ENCODE results near the gene CWH43.
"Not testable (repeated sequence)": the region's sequence is repeated elsewhere in the genome, so short reads cannot be mapped to it uniquely, and the experiment has no call there.

CWH43 gene

DNA sequence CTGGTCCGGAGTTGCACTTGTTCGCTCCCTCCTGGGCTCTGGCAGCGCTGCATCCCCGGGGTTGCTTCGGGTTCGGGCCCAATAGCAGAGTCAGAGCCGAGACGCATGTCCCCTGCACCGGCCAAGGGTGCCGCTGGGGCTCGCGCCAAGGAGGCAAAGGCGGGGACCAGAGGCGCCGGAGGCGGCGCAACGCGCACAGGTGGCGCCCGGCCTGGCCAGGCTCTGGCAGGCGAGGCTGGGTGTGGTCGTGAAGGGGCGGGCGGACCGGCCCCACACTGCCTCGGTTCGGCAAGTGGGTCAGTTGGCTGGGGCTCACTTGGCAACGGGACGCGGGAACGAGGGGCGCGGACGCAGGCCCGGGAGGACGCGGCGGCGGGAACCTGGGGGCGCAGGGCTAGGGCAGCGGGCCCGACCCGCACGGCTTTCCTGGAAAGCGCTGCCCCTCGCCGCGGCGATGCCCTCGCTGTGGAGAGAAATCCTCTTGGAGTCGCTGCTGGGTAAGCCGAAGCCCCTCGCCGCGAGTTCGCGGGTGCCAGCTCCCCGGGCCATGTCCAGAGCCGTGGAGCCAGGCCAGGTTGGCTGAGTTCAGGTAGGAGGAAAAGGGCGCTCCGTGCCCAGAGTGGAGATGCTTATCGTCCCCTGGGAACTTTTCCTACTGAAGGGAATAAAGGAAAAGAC is at the start of gene CWH43:
Gene CWH43 (plus strand): TSS at position 300 of the 678 bp plus-strand sequence. CDS start 155 bp downstream, at position 455.
- no peak for DNase-seq (ENCODE audit: low spot score)

DNA sequence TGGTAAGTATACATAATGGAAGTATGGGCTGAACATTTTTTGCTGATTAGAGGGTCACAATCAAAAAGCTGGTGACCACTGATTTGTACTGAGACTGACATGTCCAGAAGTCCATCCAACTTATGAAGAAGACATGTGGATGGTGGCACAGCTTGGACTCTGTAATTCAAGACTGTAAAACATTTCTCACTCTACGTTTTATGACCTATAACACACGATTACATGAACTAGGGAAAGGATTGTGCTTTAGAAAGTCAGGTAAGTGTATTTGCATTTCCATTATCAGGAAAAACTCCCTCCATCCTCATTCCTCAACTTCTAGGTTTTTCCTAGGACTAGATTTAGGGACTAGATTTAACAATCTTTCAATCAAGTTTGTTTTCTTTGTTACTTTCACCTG is 49.0 kb upstream of the CWH43 start:
- no peak for DNase-seq (ENCODE audit: low spot score)

- no peak for DNase-seq (ENCODE audit: low spot score)
Observed at GRCh38 chr4:48938831-48939230, 47.2 kb upstream of the CWH43 start.

GRCh38 chr4:48939785-48940184 is 46.3 kb upstream of the CWH43 start:
- no peak for DNase-seq (ENCODE audit: low spot score)

DNA sequence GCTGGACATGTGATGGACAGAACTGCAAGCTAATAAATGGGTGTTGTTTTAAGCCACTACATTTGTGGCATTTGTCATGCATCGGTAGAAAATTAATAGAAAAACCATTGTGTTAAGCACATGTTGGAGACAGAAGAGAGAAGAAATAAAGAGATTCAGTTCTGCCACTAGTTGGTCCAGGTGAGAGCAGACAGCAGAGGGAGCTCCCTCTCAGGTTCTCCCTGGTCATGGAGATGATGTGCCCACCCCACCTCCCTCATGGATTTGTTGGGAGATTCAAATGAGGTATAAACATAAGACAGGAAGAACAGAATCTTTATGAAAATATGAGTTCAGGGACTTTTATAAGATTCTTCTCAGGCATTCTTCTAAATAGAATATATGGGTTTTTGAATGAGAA is 42.7 kb upstream of the CWH43 start:
- no peak for DNase-seq (ENCODE audit: low spot score)

DNA sequence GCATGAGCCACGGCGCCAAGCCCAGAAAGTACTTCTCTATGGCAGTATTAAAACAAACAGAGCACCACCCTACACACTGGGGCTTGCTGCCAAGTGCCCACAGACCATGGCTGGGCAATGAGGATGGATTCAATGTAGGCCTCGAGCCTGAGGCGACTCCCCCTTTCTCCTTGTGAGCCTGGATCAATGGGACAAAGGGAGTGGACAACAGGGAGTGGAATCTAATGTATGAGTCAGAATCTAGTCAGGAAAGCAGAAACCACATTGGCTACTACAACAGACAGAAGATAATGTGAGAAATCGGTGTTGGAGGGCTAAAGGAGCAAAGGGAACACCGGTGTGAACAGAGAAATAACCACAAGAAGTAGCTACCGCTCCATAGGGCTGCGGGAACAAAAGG is 41.8 kb upstream of the CWH43 start:
- no peak for DNase-seq (ENCODE audit: low spot score)

DNA sequence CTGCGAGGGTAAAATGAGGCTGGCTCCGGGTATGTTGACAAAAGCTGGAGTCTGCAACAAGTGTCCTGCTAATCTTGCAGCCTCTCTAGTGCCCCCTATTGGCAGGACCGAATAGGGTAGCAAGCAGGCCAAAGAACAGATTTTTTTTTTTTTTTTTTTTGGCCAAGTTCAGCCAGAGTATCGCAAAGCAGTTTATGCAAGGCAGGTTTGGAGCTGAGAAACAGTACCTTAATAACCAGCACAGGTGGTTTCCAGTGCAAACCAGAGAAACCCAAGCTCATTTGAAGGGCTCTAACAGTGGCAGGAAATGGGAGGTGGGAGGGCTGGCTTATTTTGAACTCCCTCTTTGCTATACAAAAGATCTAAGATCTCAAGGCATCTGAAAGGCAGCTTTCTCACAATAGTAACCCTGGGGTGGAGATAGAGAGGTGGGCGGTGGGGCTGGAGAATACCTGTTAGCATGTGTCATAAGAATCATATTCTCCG is 41.3 kb upstream of the CWH43 start:
- DNase-seq (ENCODE audit: low spot score): peak; percentile 58

GRCh38 chr4:48945981-48946380 is 40.1 kb upstream of the CWH43 start:
- DNase-seq (ENCODE audit: low spot score): no peak

GRCh38 chr4:48947731-48948130 is 38.3 kb upstream of the CWH43 start:
- no peak for DNase-seq (ENCODE audit: low spot score)

DNA sequence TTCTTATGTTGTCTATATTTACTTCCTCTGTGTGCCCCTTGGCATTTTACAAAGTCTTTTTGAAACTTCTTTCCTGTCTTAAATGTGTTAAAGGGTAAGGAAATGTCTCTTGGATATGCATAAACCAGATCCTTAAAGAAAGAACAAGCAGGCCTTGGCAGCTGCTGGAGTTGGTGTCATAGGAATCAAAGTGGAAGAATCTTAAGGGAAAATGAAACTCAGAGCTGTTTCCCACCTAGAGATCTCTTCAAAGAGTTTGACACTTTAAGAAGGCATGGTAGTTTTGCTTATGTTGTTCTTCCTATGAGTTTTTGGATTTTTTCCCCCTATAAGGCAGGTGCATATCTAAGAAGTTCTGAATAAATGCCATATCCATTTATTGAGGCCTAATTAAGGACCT is 37.0 kb upstream of the CWH43 start:
- DNase-seq (ENCODE audit: low spot score): no peak

GRCh38 chr4:48949518-48950219 is 36.4 kb upstream of the CWH43 start:
- DNase-seq (ENCODE audit: low spot score): no peak

DNA sequence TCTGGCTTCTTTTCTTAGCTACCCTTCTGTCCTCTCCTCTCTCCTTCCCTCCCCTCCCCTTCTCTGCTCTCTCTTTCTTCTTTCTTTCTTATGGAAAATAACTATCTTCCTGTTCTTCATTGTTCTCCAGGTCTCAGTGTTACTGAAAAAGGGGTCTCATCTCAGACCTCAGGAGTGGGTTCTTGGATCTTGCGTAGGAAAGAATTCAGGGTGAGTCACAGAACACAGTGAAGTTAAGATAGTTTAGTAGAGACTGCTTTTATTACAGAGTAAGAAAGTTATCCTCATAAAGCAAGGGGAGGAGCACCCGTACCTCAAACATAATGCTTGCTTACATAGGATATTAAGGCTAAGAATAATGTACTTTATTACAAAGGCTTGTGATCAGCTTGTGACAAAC is 31.8 kb upstream of the CWH43 start:
- no peak for DNase-seq (ENCODE audit: low spot score)

- DNase-seq (ENCODE audit: low spot score): not testable (repeated sequence)
Observed at GRCh38 chr4:48957366-48957765, 28.7 kb upstream of the CWH43 start.

DNA sequence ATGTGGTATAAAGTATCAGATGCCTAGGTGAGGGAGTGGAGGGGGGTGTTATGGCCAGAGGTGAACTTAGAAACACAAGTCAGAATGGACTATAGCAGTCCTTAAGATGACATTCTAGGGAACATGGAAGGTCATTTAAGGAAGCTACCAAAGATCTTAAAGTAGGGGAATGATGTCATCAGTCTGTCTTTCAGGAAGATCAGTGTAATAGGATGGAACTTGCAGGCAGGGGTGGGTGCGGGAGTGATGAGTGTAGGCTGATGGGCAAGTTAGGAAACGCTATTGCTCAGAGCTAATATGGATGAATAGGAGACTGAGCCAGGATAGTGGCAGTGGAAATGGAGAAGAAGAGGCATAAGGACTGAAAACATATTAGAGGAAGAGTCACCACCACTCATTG is 27.5 kb upstream of the CWH43 start:
- no peak for DNase-seq (ENCODE audit: low spot score)

- DNase-seq (ENCODE audit: low spot score): no peak
Observed at GRCh38 chr4:48960988-48961635, 25.0 kb upstream of the CWH43 start.

DNA sequence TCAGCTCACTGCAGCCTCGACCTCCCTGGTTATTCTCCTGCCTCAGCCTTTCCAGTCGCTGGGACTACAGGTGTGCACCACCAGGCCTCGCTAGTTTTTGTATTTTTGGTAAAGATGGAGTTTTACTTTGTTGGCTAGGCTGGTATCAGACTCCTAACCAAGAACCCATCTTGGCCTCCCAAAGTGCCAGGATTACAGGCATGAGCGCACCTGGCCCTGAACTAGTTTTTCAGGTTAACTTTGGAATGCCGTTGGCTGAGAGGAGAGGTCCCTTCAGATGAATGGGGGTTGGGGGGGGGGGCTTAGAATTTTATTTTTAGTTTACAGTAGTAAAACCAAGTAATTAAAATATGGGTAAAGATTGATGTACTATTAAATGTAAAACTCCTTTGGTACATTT is 23.4 kb upstream of the CWH43 start:
- no peak for DNase-seq (ENCODE audit: low spot score)

GRCh38 chr4:48963042-48963679 is 22.9 kb upstream of the CWH43 start:
- peak; percentile 82 for DNase-seq (ENCODE audit: low spot score)

- no peak for DNase-seq (ENCODE audit: low spot score)
Observed at GRCh38 chr4:48967101-48967500, 19.0 kb upstream of the CWH43 start.

GRCh38 chr4:48967631-48968030 is 18.4 kb upstream of the CWH43 start:
- no peak for DNase-seq (ENCODE audit: low spot score)

DNA sequence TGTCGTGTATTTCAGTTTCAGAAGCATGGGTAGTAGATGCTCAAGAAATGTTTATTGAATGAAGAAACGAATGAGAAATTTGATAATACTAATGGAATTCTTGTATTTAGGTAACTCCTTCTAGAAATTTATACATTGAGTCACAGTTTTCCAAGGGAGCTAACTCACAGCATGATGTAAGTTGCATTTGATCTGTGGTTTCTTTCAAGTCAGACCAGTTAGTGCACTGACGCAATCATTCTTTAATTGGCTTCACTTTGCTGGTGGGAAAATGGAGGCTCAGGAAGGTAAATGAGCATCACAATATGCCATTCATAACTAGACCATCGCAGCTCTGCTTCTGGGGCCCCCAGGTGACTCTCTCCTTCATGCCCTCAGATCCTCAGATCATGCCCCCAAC is 17.3 kb upstream of the CWH43 start:
- DNase-seq (ENCODE audit: low spot score): no peak

DNA sequence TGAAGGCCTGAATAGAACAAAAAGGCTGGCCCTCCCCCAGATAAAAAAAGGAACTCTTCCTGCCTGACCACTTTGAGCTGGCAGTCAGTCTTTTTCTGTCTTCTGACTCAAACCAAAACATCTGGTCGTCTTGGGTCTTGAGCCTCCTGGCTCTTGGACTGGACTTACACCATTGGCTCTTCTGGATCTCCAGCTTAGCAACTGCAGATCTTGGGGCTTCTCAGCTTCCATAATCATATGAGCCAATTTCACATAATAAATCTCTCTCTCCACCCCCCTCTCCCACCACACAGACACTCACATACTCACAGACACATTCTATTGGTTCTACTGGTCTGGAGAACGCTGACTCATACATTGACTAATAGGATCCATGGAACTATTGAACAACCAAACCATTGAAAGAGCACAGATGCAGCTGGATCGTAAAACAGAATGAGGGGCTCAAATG is 15.6 kb upstream of the CWH43 start:
- no peak for DNase-seq (ENCODE audit: low spot score)

- no peak for DNase-seq (ENCODE audit: low spot score)
Observed at GRCh38 chr4:48974979-48975640, 11.0 kb upstream of the CWH43 start.

Data from activated CD4-positive, alpha-beta T cell treated with anti-CD3 and anti-CD28 coated beads, Interleukin-2, Interleukin-4, amounts not matched to agents 100 ng/mL and 50 ng/mL, durations not matched to agents 16 hours and 8 hours (primary cell).